ENCODE measurements around the gene SRPK1.
A peak's percentile ranks its signal among the peaks of the same experiment; 100 is the strongest.

SRPK1 gene

DNA sequence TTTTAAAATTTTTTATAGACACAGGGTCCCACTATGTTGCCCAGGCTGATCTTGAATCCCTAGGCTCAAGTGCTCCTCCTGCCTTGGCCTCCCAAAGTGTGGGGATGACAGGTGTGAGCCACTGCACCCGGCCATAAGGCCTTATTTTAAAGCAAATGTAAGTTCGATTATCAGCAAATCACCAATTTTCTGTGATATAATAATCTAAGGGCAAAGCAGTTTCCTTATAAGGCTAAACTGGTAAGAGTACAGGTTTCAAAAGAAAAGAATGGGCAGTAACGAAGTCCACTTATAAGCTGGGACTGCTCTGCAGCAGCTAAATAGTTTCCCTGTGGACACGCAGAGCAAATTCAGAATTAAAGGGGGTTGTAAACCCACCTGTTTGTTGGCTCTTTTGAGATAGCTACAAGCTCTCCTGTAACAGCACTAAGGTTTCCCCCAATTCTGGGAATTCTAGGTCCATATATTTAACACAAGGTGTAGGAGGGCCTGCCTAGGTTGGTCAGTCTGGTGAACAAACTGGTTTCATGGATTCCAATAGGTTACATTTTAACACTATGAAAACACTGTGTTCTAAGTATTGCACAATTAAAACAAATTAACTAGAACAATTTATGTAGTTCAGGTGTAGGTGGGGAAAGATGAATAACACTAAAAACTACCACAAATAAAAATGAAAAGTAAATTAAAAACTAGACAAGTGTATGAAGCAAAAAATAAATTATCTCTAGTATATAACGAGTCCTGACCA, 89.5 kb downstream of the SRPK1 start:
- Histone ChIP-seq H3K27ac (ENCODE audit: insufficient read depth, low read depth, low read length, poor library complexity, severe bottlenecking) (no peak overlapping the region), H3K27me3 (ENCODE audit: control insufficient read depth, insufficient read depth, low read length, poor library complexity, severe bottlenecking) (no peaks in the 10 kb centered on the region), H3K36me3 (ENCODE audit: control insufficient read depth, insufficient read depth, low read length) (peaks cover 11% of the 10 kb centered on the region), H3K9me3 (ENCODE audit: control insufficient read depth, low read length) (no peaks in the 10 kb centered on the region), H3K4me3 (ENCODE audit: insufficient read depth, low read depth, low read length) (no peak overlapping the region), H3K4me1 (ENCODE audit: control insufficient read depth, insufficient read depth, low read length) (no peaks in the 10 kb centered on the region)
- WGBS, 2 experiments = 94 to 97% methylated on average over 5 of the region's 5 CpGs

DNA sequence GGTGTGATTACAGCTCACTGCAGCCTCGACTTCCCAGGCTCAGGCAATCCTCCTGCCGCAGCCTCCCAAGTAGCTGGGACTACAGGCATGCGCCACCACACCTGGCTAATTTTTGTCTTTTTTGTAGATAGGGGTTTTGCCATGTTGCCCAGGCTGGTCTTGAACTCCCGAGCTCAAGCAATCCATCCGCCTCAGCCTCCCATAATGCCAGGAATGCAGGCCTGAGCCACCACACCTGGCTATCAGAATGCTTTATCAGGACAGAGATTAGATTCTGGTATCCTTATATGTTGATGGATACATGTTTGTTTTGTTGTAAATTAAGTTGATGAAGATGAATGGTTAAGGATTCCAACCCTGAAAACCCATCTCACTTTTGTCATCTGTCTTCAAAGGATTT, 91.6 kb downstream of the SRPK1 start:
- 93 to 96% methylated on average over 5 of the region's 5 CpGs for WGBS, 2 experiments
- no peaks in the 10 kb centered on the region for H3K4me1 ChIP-seq (ENCODE audit: control insufficient read depth, insufficient read depth, low read length)
- H3K9me3 ChIP-seq (ENCODE audit: control insufficient read depth, low read length) = no peaks in the 10 kb centered on the region
- H3K27ac ChIP-seq (ENCODE audit: insufficient read depth, low read depth, low read length, poor library complexity, severe bottlenecking) = no peak overlapping the region
- no peak overlapping the region for H3K4me3 ChIP-seq (ENCODE audit: insufficient read depth, low read depth, low read length)
- H3K27me3 ChIP-seq (ENCODE audit: control insufficient read depth, insufficient read depth, low read length, poor library complexity, severe bottlenecking) = no peaks in the 10 kb centered on the region
- H3K36me3 ChIP-seq (ENCODE audit: control insufficient read depth, insufficient read depth, low read length) = peaks cover 3% of the 10 kb centered on the region

DNA sequence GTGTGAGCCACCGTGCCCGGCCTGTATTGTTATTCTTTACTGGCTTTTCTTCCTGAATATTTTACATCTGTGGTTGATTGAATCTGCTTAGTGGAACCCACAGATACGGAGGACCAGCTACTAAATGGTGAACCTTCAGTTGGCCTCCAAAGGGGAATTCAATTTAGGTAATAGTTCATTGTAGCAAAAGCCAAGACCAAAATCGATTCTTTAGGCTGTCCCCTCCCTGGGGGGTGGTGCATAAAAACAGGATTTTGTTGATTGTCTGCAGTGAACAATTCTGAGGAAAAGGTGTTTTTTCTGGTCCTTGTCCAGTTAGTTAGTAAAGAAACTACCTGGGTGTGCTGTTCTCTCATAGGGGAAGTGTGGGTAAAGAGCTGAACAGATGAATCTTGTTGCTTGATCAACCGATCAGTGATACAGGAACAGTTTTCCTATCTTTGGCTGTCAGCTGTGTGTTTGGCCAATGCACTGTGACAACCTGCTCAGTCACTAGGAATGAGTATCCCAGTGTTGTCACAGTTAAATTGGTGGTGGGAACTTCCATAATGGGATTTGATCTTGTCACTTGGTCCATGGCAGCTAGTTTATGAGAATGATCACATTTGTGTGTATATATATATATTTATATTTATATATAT, 96.2 kb downstream of the SRPK1 start:
- no peaks in the 10 kb centered on the region for H3K27me3 ChIP-seq (ENCODE audit: control insufficient read depth, insufficient read depth, low read length, poor library complexity, severe bottlenecking)
- H3K4me1 ChIP-seq (ENCODE audit: control insufficient read depth, insufficient read depth, low read length) = no peaks in the 10 kb centered on the region
- no peak overlapping the region for H3K4me3 ChIP-seq (ENCODE audit: insufficient read depth, low read depth, low read length)
- no peak overlapping the region for H3K27ac ChIP-seq (ENCODE audit: insufficient read depth, low read depth, low read length, poor library complexity, severe bottlenecking)
- H3K36me3 ChIP-seq (ENCODE audit: control insufficient read depth, insufficient read depth, low read length) = no peaks in the 10 kb centered on the region
- WGBS, 2 experiments = 89 to 92% methylated on average over 5 of the region's 5 CpGs
- H3K9me3 ChIP-seq (ENCODE audit: control insufficient read depth, low read length) = no peaks in the 10 kb centered on the region

DNA sequence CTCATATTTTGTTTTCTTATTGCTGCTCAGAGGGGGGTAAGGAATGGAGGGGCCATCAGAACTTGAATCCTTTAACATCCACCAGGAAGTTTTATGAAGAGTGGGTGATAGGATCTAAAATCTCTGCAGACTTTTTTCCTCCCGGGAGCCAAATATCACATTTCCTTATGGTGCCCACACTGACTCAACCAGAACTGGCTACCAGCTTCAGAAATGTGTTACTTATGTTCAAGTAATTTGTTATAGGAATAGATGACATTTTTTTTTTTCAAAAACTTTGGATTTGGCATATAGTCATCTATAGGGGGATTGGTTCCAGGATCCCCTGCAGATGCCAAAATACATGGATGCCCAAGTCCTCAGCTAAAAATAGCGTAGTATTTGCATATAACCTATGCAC, 97.3 kb downstream of the SRPK1 start:
- Histone ChIP-seq H3K9me3 (ENCODE audit: control insufficient read depth, low read length) (no peaks in the 10 kb centered on the region), H3K27ac (ENCODE audit: insufficient read depth, low read depth, low read length, poor library complexity, severe bottlenecking) (no peak overlapping the region), H3K4me3 (ENCODE audit: insufficient read depth, low read depth, low read length) (no peak overlapping the region), H3K4me1 (ENCODE audit: control insufficient read depth, insufficient read depth, low read length) (no peaks in the 10 kb centered on the region), H3K36me3 (ENCODE audit: control insufficient read depth, insufficient read depth, low read length) (no peaks in the 10 kb centered on the region), H3K27me3 (ENCODE audit: control insufficient read depth, insufficient read depth, low read length, poor library complexity, severe bottlenecking) (no peaks in the 10 kb centered on the region)
- WGBS, 2 experiments = 88 to 91% methylated on average over 1 of the region's 2 CpGs

DNA sequence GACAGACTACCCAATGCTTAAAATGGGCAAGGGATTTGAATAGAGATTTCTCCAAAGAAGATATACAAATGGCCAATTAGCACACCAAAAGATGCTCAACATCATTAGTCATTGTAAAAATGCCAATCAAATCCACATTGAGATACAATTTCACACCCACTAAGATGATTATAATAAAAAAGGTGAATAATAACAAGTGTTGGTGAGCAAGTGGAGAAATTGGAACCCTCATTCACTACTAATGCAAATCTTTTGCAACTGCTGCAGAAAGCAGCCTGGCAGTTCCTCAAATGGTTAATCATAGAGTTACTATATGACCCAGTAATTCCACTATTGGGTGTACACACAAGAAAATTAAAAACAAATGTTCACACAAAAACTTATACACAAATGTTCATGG, 103.4 kb downstream of the SRPK1 start:
- H3K27me3 ChIP-seq (ENCODE audit: control insufficient read depth, insufficient read depth, low read length, poor library complexity, severe bottlenecking) = no peaks in the 10 kb centered on the region

DNA sequence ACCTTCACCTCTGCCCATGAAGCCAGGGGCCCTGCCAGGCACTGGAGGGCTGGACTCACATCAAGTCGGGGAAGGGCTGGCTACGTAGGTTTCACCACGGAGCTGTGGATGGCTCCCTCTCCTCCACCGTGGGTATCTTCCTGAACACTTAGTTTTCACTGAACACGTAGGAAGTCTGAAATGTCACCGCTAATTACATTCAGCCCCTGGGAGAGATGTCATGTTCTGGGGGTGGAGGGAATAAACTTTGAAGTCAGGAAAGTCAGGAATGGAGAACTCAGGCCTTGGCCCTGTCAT, 109.3 kb downstream of the SRPK1 start:
- Histone ChIP-seq H3K4me1 (ENCODE audit: control insufficient read depth, insufficient read depth, low read length) (no peaks in the 10 kb centered on the region), H3K9me3 (ENCODE audit: control insufficient read depth, low read length) (no peaks in the 10 kb centered on the region), H3K27ac (ENCODE audit: insufficient read depth, low read depth, low read length, poor library complexity, severe bottlenecking) (no peak overlapping the region), H3K4me3 (ENCODE audit: insufficient read depth, low read depth, low read length) (no peak overlapping the region), H3K27me3 (ENCODE audit: control insufficient read depth, insufficient read depth, low read length, poor library complexity, severe bottlenecking) (no peaks in the 10 kb centered on the region), H3K36me3 (ENCODE audit: control insufficient read depth, insufficient read depth, low read length) (no peaks in the 10 kb centered on the region)
- 91 to 92% methylated on average over 6 of the region's 6 CpGs for WGBS, 2 experiments

More for the DNA sequence above, 103.4 kb downstream of the SRPK1 start:
- Histone ChIP-seq H3K4me1 (ENCODE audit: control insufficient read depth, insufficient read depth, low read length) (no peaks in the 10 kb centered on the region), H3K27ac (ENCODE audit: insufficient read depth, low read depth, low read length, poor library complexity, severe bottlenecking) (no peak overlapping the region), H3K4me3 (ENCODE audit: insufficient read depth, low read depth, low read length) (no peak overlapping the region), H3K9me3 (ENCODE audit: control insufficient read depth, low read length) (no peaks in the 10 kb centered on the region), H3K36me3 (ENCODE audit: control insufficient read depth, insufficient read depth, low read length) (no peaks in the 10 kb centered on the region)

DNA sequence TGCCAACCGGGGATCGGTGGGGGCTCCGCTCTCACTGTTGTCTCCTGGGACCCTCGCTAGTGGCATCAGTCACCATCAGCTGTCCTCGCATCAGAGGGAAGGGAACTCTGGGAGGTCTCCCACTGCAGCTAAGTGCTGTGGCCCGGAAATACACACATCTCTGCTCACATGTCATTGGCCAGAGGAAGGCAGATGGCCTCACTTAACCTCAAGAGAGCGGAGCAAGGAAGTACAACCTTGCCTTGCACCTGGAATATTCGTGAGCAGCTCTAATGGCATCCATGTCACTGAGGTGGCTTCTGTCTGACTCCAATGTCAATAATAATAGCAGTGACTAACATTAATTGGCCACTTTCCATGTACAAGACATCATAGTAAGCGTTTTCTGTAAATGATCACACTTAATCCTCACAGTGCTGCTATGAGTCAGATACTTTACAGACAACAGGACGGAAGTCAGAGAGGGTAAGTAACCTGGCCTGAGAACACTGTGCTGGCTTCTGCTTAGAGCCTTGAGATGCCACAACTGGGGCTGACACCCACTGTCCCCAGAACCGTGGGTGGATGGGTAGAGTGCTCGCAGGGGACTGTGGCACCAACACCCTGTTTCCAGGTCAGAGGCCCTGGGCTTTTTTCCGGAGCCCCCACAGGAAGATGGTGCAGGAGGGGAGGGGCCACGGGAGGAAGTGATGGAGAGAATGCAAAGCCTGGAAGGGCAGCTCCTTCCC, 109.8 kb downstream of the SRPK1 start:
- no peaks in the 10 kb centered on the region for H3K27me3 ChIP-seq (ENCODE audit: control insufficient read depth, insufficient read depth, low read length, poor library complexity, severe bottlenecking)
- H3K9me3 ChIP-seq (ENCODE audit: control insufficient read depth, low read length) = no peaks in the 10 kb centered on the region
- no peak overlapping the region for H3K4me3 ChIP-seq (ENCODE audit: insufficient read depth, low read depth, low read length)
- no peak overlapping the region for H3K27ac ChIP-seq (ENCODE audit: insufficient read depth, low read depth, low read length, poor library complexity, severe bottlenecking)
- WGBS, 2 experiments = 90 to 91% methylated on average over 14 of the region's 14 CpGs
- H3K36me3 ChIP-seq (ENCODE audit: control insufficient read depth, insufficient read depth, low read length) = no peaks in the 10 kb centered on the region
- H3K4me1 ChIP-seq (ENCODE audit: control insufficient read depth, insufficient read depth, low read length) = no peaks in the 10 kb centered on the region

DNA sequence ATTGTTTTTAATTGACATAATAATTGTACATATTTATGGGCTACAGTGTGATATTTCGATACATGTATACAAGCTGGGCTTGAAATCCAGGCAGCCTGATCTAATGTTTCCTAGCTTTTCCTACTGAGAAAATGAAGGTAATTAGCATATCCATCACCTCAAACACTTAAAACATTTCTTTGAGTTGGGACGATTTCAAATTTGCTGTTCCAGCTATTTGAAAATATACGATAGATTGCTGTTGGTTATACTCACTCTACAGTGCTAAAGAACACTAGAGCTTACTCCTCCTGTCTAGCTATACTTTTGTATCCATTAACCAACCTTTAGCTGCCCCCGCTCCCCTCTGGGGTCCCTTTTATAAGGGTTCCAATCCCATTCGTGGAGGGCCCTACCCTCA, 111.1 kb downstream of the SRPK1 start:
- Histone ChIP-seq H3K4me1 (ENCODE audit: control insufficient read depth, insufficient read depth, low read length) (no peaks in the 10 kb centered on the region), H3K27me3 (ENCODE audit: control insufficient read depth, insufficient read depth, low read length, poor library complexity, severe bottlenecking) (no peaks in the 10 kb centered on the region), H3K27ac (ENCODE audit: insufficient read depth, low read depth, low read length, poor library complexity, severe bottlenecking) (no peak overlapping the region), H3K36me3 (ENCODE audit: control insufficient read depth, insufficient read depth, low read length) (no peaks in the 10 kb centered on the region), H3K9me3 (ENCODE audit: control insufficient read depth, low read length) (no peaks in the 10 kb centered on the region), H3K4me3 (ENCODE audit: insufficient read depth, low read depth, low read length) (no peak overlapping the region)
- 88% methylated on average over 5 of the region's 5 CpGs for WGBS, 2 experiments

DNA sequence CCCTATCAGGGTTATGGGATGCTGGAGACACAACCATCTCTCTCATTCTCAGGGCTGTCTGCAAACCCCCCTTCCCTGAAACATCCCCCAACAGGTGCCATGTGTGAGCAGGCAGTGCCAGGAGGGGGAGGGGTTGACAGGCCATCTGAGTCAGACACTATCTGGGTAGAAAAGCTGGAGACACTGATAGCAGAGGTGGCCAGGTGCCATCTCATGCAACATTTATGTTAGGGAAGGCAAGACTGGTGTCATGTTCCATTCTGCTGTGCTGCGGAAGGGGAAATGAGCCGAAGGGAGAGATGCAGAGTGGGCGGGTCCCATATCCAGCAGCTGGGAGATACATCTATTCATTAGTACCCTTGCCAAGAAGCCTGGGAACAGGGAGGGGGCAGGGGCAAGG, 112.2 kb downstream of the SRPK1 start:
- Histone ChIP-seq H3K4me1 (ENCODE audit: control insufficient read depth, insufficient read depth, low read length) (no peaks in the 10 kb centered on the region), H3K36me3 (ENCODE audit: control insufficient read depth, insufficient read depth, low read length) (no peaks in the 10 kb centered on the region), H3K4me3 (ENCODE audit: insufficient read depth, low read depth, low read length) (no peak overlapping the region), H3K27ac (ENCODE audit: insufficient read depth, low read depth, low read length, poor library complexity, severe bottlenecking) (no peak overlapping the region), H3K27me3 (ENCODE audit: control insufficient read depth, insufficient read depth, low read length, poor library complexity, severe bottlenecking) (no peaks in the 10 kb centered on the region), H3K9me3 (ENCODE audit: control insufficient read depth, low read length) (no peaks in the 10 kb centered on the region)
- WGBS, 2 experiments = 69 to 77% methylated on average over 3 of the region's 3 CpGs

DNA sequence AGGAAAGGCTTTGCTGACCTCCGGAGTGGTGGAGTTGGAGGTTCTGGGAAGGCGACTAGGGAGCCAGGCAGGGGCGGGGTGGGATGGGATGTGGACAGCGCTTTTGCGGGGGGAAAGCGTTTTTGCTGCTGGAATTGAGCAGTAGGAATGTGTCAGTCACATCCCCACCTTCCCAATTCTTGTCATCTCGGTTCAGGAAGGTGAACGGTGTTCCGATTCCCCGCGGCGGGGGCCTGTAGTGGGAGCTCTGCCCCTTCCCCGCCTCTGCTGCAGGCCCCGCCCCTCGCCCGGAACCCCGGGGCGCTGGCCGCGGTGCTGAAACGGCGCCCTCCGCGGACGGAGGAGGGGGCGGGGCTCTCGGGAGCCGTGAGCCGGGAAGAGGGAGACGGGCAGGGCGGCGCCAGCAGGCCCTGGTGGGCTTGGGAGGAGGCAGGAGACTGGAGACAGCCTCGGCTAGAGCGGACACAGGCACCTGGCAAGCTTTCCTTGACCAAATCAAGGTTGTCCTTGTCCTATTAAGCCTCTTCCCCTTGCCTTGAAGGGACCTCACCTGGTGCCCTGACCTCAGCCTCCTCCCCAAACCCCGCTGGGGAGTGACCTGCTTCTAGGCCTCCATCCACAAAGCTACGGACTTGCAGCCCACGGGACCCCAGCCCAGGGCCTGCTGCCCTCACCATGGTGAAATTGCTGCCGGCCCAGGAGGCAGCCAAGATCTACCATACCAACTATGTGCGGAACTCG, 115.7 kb downstream of the SRPK1 start, which contains the start of gene LHFPL5:
TSS of gene LHFPL5 (plus strand) at position 357 of the 741 bp plus-strand sequence. CDS start at position 676, 319 bp downstream.
- H3K36me3 ChIP-seq (ENCODE audit: control insufficient read depth, insufficient read depth, low read length) = no peaks in the 10 kb centered on the region
- no peaks in the 10 kb centered on the region for H3K9me3 ChIP-seq (ENCODE audit: control insufficient read depth, low read length)
- 13 to 15% methylated on average over 40 of the region's 40 CpGs for WGBS, 2 experiments
- no peak within 1 kb of the TSS for H3K27ac ChIP-seq (ENCODE audit: insufficient read depth, low read depth, low read length, poor library complexity, severe bottlenecking)
- H3K4me3 ChIP-seq (ENCODE audit: insufficient read depth, low read depth, low read length) = peak within 1 kb of the TSS; percentile 47
- H3K4me1 ChIP-seq (ENCODE audit: control insufficient read depth, insufficient read depth, low read length) = no peaks in the 10 kb centered on the region
- no peaks in the 10 kb centered on the region for H3K27me3 ChIP-seq (ENCODE audit: control insufficient read depth, insufficient read depth, low read length, poor library complexity, severe bottlenecking)
